Upper lobe of right lung (tissue), 1 donor: Measurements from ENCODE around the gene TBCD. TPM values are rescaled to one million over a fixed set of nuclear protein-coding genes. Genes with fewer than 3 reads are reported as not detected.
A peak's percentile ranks its signal among the peaks of the same experiment; 100 is the strongest.

Source experiments
- ATAC-seq: fragments of 200-7000 bp; cut with Tn5 transposase; one replicate; pipeline ENCODE4 v1.9.1; 2020; ENCODE audit warnings: mild to moderate bottlenecking, moderate library complexity
- DNase-seq: peaks from one replicate; pipeline ENCODE4 v3.0.0-alpha.2; 2020
- H3K27ac ChIP-seq: fragments of 200-600 bp; one replicate; pipeline ENCODE4 v1.8.0; 2022
- H3K27me3 ChIP-seq: fragments of 200-600 bp; one replicate; pipeline ENCODE4 v1.8.0; 2022; ENCODE audit warnings: mild to moderate bottlenecking
- H3K36me3 ChIP-seq: fragments of 200-600 bp; one replicate; pipeline ENCODE4 v1.8.0; 2022
- H3K4me1 ChIP-seq: fragments of 200-600 bp; one replicate; pipeline ENCODE4 v1.8.0; 2022
- H3K4me3 ChIP-seq: fragments of 200-600 bp; one replicate; pipeline ENCODE4 v1.8.0; 2022; ENCODE audit warnings: mild to moderate bottlenecking
- H3K9me3 ChIP-seq: fragments of 200-600 bp; one replicate; pipeline ENCODE4 v1.8.0; 2022
- CTCF ChIP-seq: fragments of 200-600 bp; IDR thresholded peaks from one replicate; pipeline ENCODE4 v1.8.0; 2022; ENCODE audit warnings: antibody characterized with exemption
- intact Hi-C: fragments of 100-400 bp; cut with DNase I; formaldehyde crosslinking; loops from one replicate; pipeline ENCODE4 v1.11.0; 2022
- total RNA-seq: library from RNA; stranded (reverse); fragmentation: NEBNext Ultra II Directional; extraction: Animal tissue kit (Norgen Biotek cat#: 25700); gene quantifications from one replicate; pipeline ENCODE4 v1.2.1, GENCODE V29; 2021
- donor health status: DM: no; HTN: yes; CAD: no; lungs with severe emphysema.

TBCD gene
- total RNA-seq, 1 donor from 2014 or later: 84.5 TPM

- H3K27ac ChIP-seq: no peak overlapping the region
- TF ChIP-seq CTCF: no peak
- intact Hi-C loops: no loop called here
- H3K27me3 ChIP-seq: no peaks in the 10 kb centered on the region
- H3K4me3 ChIP-seq: no peak overlapping the region
- DNase-seq (no peak), ATAC-seq (no peak)
- H3K9me3 ChIP-seq: no peaks in the 10 kb centered on the region
- H3K4me1 ChIP-seq: no peaks in the 10 kb centered on the region
- no peaks in the 10 kb centered on the region for H3K36me3 ChIP-seq
Observed at GRCh38 chr17:82820278-82821251, 68.7 kb downstream of the TBCD start.

GRCh38 chr17:82821554-82821953 lies 69.7 kb downstream of the TBCD start:
- H3K36me3 ChIP-seq: no peaks in the 10 kb centered on the region
- H3K4me3 ChIP-seq: no peak overlapping the region
- TF ChIP-seq CTCF: no peak
- ATAC-seq (no peak), DNase-seq (no peak)
- no peaks in the 10 kb centered on the region for H3K4me1 ChIP-seq
- H3K9me3 ChIP-seq: no peaks in the 10 kb centered on the region
- no peak overlapping the region for H3K27ac ChIP-seq
- no peaks in the 10 kb centered on the region for H3K27me3 ChIP-seq
- intact Hi-C loops: no loop called here

- no peak overlapping the region for H3K27ac ChIP-seq
- no peaks in the 10 kb centered on the region for H3K36me3 ChIP-seq
- H3K27me3 ChIP-seq: no peaks in the 10 kb centered on the region
- no peaks in the 10 kb centered on the region for H3K9me3 ChIP-seq
- DNase-seq: no peak
- ATAC-seq: no peak
- intact Hi-C loops: no loop called here
- H3K4me1 ChIP-seq: no peaks in the 10 kb centered on the region
- no peak for TF ChIP-seq CTCF
- no peak overlapping the region for H3K4me3 ChIP-seq
Observed at GRCh38 chr17:82822281-82822680, 70.4 kb downstream of the TBCD start.

GRCh38 chr17:82823004-82823403 lies 71.1 kb downstream of the TBCD start:
- Histone ChIP-seq H3K4me3 (no peak overlapping the region), H3K27ac (no peak overlapping the region), H3K9me3 (no peaks in the 10 kb centered on the region), H3K27me3 (no peaks in the 10 kb centered on the region), H3K36me3 (no peaks in the 10 kb centered on the region), H3K4me1 (no peaks in the 10 kb centered on the region)
- intact Hi-C loops: no loop called here
- peak; percentile 24 for TF ChIP-seq CTCF
- ATAC-seq (peak; percentile 59), DNase-seq (no peak)

GRCh38 chr17:82825540-82826124 lies 73.8 kb downstream of the TBCD start:
- Histone ChIP-seq H3K27me3 (no peaks in the 10 kb centered on the region), H3K36me3 (peaks cover under 1% of the 10 kb centered on the region), H3K27ac (no peak overlapping the region), H3K4me1 (no peaks in the 10 kb centered on the region), H3K4me3 (no peak overlapping the region), H3K9me3 (no peaks in the 10 kb centered on the region)
- intact Hi-C loops: no loop called here
- no peak for DNase-seq
- no peak for TF ChIP-seq CTCF
- no peak for ATAC-seq
